ENCODE measurements around the gene ABTB2. TPM values are rescaled to one million over a fixed set of nuclear protein-coding genes. Genes with fewer than 3 reads are reported as not detected.

ABTB2 gene
- total and polyA plus RNA-seq, 9 of the 15 experiments (the other 6 are each of a cell fraction or from before 2014, with no cell fraction given): 0.03 to 0.18 (median 0.12) TPM; not detected in 2

DNA sequence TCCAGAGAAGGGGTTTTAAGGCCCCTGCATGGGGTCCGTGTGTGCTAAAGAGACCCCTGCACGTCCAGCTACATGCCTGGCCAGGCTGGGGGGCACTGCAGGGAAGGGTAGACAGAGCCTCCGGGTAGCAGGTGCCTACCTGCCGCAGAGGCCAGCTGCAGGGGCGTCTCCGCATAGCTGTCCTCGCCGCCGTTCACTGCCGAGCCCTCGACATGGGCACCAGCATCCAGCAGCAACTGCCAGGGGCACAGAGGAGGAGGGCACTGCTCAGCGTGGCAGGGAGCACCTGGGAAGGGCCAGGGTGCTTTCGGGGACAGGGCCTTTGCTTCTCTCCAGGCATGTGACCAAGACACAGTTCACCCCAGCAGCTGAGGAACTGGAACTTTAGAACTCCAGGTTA, 192.7 kb downstream of the ABTB2 start:
- DNase-seq (ENCODE audit: extremely low read depth in 1 of 4, low spot score in 3 of 4) (no peak), ATAC-seq (no peak), FAIRE-seq (no peak)
- Histone ChIP-seq H3K4me3 (no peak overlapping the region), H2AFZ (ENCODE audit: low read depth, low read length) (no peak overlapping the region), H3K9ac (ENCODE audit: insufficient read depth in 1 of 2, low read depth in 2 of 2, low read length in 2 of 2) (no peak overlapping the region), H3K9me1 (ENCODE audit: control insufficient read depth, insufficient read depth, low read length) (no peaks in the 10 kb centered on the region), H3K9me3 (replicated peaks; ENCODE audit: control insufficient read depth, insufficient read depth, low read depth, low read length) (no peaks in the 10 kb centered on the region), H3K36me3 (ENCODE audit: control insufficient read depth, insufficient read depth, low read length) (no peaks in the 10 kb centered on the region), H3K4me1 (replicated peaks in 1 of 2; ENCODE audit: control insufficient read depth in 2 of 2, insufficient read depth in 2 of 2, low read length in 2 of 2) (peaks cover 8 to 14% of the 10 kb centered on the region in 2 experiments; a peak in 4 of 5 replicates), H3K4me2 (ENCODE audit: insufficient read depth, low read length) (no peak overlapping the region), H4K20me1 (replicated peaks; ENCODE audit: control insufficient read depth, insufficient read depth, low read length) (peaks cover 12% of the 10 kb centered on the region), H3K27ac (ENCODE audit: extremely low read depth, low read depth, low read length) (no peak overlapping the region), H3K79me2 (ENCODE audit: control insufficient read depth, insufficient read depth, low read length) (no peaks in the 10 kb centered on the region), H3K27me3 (ENCODE audit: control insufficient read depth in 2 of 2, insufficient read depth in 2 of 2, low read length in 2 of 2) (peaks cover 32 to 74% of the 10 kb centered on the region in 2 experiments)
- in situ Hi-C loops (cut with MboI): loop anchor here (25.0 kb wide), 1 partner anchor 328 kb away; no protein-coding TSS in a partner anchor
- CTCF ChIA-PET (ENCODE audit: low intra/inter-chr PET ratio): no interaction called here
- 19% methylated on average over 11 of the region's 13 CpGs for WGBS (ENCODE audit: insufficient coverage, low coverage, missing lambda C conversion rate)
- BruUV-seq (replicated peaks): no TSS peak
- intact Hi-C loops (cut with micrococcal nuclease): no loop called here
- POLR2A ChIA-PET: interaction anchor here (0.6 to 1.3 kb wide), 3 partner anchors 9 to 21 kb away, joined by 3 to 4 read pairs (median 3); no protein-coding TSS in a partner anchor
- no peak for TF ChIP-seq ETV5 (CRISPR knock-in tag; IDR thresholded peaks at IDR 0.05; ENCODE audit: low read depth)
- TF ChIP-seq, protein P1, sequence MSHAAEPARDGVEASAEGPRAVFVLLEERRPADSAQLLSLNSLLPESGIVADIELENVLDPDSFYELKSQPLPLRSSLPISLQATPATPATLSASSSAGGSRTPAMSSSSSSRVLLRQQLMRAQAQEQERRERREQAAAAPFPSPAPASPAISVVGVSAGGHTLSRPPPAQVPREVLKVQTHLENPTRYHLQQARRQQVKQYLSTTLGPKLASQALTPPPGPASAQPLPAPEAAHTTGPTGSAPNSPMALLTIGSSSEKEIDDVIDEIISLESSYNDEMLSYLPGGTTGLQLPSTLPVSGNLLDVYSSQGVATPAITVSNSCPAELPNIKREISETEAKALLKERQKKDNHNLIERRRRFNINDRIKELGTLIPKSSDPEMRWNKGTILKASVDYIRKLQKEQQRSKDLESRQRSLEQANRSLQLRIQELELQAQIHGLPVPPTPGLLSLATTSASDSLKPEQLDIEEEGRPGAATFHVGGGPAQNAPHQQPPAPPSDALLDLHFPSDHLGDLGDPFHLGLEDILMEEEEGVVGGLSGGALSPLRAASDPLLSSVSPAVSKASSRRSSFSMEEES (CRISPR knock-in tag; IDR thresholded peaks at IDR 0.05): no peak
- TF ChIP-seq PHF21A (IDR thresholded peaks at IDR 0.05; ENCODE audit: borderline replicate concordance, low read depth): no peak
- no peak for TF ChIP-seq TAF9B (IDR thresholded peaks at IDR 0.05; ENCODE audit: partially characterized antibody)
- TF ChIP-seq MYC (IDR thresholded peaks at IDR 0.05; ENCODE audit: low read depth, low read length): no peak
- no peak for TF ChIP-seq MYC (CRISPR knock-in tag; IDR thresholded peaks at IDR 0.05; ENCODE audit: borderline replicate concordance, low read depth)
- TF ChIP-seq, protein P2, sequence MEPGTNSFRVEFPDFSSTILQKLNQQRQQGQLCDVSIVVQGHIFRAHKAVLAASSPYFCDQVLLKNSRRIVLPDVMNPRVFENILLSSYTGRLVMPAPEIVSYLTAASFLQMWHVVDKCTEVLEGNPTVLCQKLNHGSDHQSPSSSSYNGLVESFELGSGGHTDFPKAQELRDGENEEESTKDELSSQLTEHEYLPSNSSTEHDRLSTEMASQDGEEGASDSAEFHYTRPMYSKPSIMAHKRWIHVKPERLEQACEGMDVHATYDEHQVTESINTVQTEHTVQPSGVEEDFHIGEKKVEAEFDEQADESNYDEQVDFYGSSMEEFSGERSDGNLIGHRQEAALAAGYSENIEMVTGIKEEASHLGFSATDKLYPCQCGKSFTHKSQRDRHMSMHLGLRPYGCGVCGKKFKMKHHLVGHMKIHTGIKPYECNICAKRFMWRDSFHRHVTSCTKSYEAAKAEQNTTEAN (CRISPR knock-in tag; IDR thresholded peaks at IDR 0.05): no peak
- no peak for TF ChIP-seq SRSF1 (IDR thresholded peaks at IDR 0.05; ENCODE audit: low read depth, low read length)
- TF ChIP-seq TARDBP (IDR thresholded peaks at IDR 0.05): no peak
- TF ChIP-seq STAT5B (CRISPR knock-in tag; IDR thresholded peaks at IDR 0.05): no peak
- no peak for TF ChIP-seq ZNF24 (IDR thresholded peaks at IDR 0.05)
- TF ChIP-seq NEUROD1 (IDR thresholded peaks at IDR 0.05; ENCODE audit: borderline replicate concordance, low read depth, low read length, partially characterized antibody): no peak
- no peak for TF ChIP-seq ZNF184 (CRISPR knock-in tag; IDR thresholded peaks at IDR 0.05)
- TF ChIP-seq ZNF75A (CRISPR knock-in tag; IDR thresholded peaks at IDR 0.05): no peak
- no peak for TF ChIP-seq ZNF668 (CRISPR knock-in tag; IDR thresholded peaks at IDR 0.05)
- TF ChIP-seq CCAR2 (IDR thresholded peaks at IDR 0.05; ENCODE audit: low read depth, low read length): no peak
- TF ChIP-seq RBM22 (IDR thresholded peaks at IDR 0.05; ENCODE audit: low read depth, low read length, poor library complexity, severe bottlenecking): no peak
- TF ChIP-seq HEY1 (CRISPR knock-in tag; IDR thresholded peaks at IDR 0.05; ENCODE audit: borderline replicate concordance): no peak

All from K562 (cell line).